TTC549 (cell line): ENCODE measurements around the gene LAMC1.
A peak's percentile ranks its signal among the peaks of the same experiment; 100 is the strongest.

Source experiments
- FAIRE-seq: peaks from 2 replicates; lab custom pipeline; 2012; peaks lifted over from hg19 to GRCh38; lab: Jason Lieb, UNC

LAMC1 gene

DNA sequence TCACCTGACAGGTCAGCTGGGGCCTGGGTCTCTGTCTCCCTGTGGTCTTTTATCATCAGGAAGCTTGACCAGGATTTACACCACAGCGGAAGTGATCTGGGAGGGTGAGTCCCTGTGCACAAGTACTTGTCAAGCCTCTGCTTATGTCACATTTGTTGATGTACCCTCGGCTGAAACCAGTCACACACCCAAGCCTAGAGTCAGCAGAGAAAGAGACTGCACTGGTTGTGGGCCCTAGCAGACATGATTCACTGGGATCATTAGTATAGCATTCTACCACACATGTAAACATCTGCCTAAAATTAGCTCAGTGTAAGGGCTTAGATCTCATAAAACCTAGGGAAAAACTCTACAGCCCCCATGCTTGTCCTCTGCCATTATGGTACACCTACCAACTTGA is 83.5 kb downstream of the LAMC1 start:
- no peak for FAIRE-seq

DNA sequence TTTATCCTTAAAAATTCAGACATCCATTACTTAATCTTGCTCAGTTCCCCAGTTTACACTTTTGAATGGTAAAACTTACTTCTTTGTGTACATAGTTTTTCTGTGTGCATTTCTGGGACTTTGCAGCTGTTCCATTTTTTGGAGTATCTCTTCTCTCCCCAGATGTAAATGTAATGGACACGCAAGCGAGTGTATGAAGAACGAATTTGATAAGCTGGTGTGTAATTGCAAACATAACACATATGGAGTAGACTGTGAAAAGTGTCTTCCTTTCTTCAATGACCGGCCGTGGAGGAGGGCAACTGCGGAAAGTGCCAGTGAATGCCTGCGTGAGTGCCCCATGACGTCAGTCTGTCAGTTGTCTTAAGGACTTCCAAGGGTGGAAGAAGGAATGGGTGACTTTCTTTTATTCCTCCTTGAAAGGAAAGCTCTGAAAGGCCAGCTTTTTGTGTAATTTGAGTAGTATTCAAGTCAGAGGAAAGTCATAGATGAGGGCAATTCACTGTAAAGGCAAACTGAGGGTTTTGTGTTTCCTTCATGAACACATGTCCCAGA is 87.2 kb downstream of the LAMC1 start:
- no peak for FAIRE-seq

GRCh38 chr1:183114441-183114840 is 91.2 kb downstream of the LAMC1 start:
- FAIRE-seq, result no peak

GRCh38 chr1:183116416-183116815 is 93.2 kb downstream of the LAMC1 start:
- FAIRE-seq, result no peak

DNA sequence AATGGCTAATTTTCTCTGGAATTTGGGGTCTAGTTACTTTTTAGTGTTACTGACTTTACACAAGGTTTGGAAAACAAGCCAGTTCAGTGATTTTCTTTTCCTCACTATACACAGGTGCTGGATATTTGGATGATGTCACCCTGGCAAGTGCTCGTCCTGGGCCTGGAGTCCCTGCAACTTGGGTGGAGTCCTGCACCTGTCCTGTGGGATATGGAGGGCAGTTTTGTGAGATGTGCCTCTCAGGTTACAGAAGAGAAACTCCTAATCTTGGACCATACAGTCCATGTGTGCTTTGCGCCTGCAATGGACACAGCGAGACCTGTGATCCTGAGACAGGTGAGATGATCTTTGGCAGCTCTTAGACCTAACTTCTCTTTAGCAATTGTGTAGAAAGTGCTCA is 98.4 kb downstream of the LAMC1 start:
- no peak for FAIRE-seq

- FAIRE-seq, result no peak
These were observed 101.0 kb downstream of the LAMC1 start for GRCh38 chr1:183124259-183124658.

DNA sequence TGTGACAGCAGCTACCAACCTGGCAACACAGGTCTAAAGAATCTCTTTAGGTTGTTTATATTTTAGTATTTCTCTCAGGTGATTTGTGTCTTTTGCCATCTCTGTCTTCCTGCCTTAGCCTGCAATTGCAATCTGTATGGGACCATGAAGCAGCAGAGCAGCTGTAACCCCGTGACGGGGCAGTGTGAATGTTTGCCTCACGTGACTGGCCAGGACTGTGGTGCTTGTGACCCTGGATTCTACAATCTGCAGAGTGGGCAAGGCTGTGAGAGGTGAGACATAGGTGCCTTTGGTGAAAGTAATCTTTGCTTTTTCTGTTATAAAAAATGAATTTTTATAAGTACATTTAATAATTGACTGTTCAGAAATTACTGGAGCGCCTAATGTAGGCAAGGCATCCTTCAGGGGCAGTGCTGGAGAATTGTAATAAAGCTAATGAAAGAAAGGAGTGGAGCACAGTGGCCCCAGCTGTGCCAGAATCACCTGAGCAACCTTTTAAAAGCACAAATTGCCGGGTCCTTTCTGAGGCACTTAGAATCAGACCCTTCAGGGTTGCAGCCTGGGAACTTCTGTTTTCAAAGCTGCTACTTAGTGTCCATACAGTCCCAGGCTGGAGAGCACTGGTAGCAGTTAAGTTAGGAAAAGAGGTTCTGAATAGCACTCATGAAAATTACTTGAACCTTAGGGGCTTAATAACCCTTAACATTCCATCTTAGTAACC is 102.2 kb downstream of the LAMC1 start:
- FAIRE-seq, result no peak

- FAIRE-seq, result no peak
These were observed 102.8 kb downstream of the LAMC1 start for GRCh38 chr1:183126000-183126366.

- FAIRE-seq, result no peak
These were observed 103.3 kb downstream of the LAMC1 start for GRCh38 chr1:183126528-183126927.

- FAIRE-seq, result no peak
These were observed 106.9 kb downstream of the LAMC1 start for GRCh38 chr1:183129921-183130690.

GRCh38 chr1:183131166-183131565 is 107.9 kb downstream of the LAMC1 start:
- no peak for FAIRE-seq

DNA sequence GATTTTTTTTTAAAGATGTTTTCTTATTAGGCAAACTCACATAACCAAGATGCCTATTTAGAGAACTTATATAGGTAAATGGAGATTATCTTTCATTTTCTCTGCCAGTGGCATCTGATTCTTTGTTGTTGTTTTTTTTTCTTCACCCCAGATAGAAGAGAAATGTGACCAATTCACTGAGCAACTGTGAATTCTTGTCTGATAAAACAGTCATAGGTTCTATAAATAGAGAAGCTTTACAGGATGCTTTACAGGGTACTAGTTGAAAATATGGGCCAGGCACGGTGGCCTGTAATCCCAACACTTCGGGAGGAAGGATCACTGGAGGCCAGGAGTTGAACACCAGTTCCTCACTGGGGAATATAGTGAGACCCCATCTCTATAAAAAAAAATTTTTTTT is 112.1 kb downstream of the LAMC1 start:
- FAIRE-seq, result no peak

GRCh38 chr1:183137782-183138181 is 114.6 kb downstream of the LAMC1 start:
- peak; percentile 38 for FAIRE-seq

DNA sequence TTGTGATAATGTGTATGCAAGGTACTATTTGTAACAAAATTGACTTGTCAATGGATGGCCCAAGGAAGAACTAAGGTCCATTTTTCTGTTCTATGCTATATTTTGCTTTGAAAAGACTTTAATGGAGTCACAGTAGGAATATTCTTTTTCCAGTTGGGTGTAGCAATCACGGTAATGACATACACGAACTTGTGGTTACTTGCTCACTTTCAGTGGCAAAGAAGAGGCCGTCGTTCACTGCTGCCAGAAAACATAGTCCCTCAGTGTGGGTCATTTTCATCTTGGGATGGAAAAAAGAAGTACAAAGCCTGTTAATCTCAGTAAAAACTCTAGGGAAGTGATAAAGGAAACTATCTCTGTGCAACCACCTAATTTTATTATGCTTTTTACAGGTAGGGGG is 115.1 kb downstream of the LAMC1 start:
- no peak for FAIRE-seq

DNA sequence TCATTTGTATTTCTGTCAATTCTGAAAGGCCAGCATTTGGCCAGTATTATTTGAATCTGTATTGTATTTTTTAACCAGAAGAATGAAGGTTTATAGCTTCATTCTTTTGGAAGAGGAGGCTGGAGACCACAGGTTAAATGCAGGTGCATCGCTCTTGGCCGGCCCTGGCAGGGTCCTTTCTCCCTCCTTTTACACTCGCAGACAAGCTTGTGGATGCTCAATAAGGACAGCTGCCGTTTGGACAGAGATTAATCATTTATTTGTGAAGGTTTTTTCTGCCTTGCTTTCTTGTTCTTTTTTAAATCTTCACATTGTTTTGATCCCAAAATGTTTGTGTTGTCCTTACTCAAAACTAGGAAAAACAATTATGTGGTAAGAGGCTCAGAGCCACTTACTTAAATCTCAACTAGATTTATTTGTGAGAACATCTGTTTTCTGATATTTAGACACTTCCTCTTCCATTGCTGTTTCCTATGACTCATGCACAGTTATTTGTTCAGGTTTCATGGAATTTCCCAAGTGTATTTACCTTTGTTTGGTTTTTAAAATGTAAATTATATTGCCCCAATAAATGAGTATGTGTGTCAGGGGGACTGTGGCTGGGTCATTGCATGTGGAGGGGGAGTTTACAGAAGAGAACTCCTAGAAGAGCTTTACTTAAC is 116.2 kb downstream of the LAMC1 start:
- FAIRE-seq, result no peak

- FAIRE-seq, result no peak
These were observed 117.4 kb downstream of the LAMC1 start for GRCh38 chr1:183140633-183141032.

DNA sequence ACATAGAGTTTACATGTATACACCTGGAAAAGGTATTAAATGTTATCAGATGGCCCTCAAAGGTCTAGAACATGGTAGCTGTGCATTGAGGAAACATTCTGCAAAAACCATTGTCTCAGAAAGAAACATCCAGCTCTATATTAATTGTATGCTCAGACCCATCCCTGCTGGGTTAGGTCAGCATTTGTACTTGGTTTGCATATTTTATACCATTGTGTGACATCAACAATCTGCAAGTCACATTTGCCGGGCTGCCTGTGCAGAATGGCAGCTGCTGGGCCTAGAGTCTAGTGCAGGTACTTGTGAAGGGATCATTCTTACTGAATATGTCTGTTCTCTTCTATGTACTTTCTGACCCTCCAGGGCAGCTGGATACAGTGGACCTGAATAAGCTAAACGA is 119.0 kb downstream of the LAMC1 start:
- no peak for FAIRE-seq

DNA sequence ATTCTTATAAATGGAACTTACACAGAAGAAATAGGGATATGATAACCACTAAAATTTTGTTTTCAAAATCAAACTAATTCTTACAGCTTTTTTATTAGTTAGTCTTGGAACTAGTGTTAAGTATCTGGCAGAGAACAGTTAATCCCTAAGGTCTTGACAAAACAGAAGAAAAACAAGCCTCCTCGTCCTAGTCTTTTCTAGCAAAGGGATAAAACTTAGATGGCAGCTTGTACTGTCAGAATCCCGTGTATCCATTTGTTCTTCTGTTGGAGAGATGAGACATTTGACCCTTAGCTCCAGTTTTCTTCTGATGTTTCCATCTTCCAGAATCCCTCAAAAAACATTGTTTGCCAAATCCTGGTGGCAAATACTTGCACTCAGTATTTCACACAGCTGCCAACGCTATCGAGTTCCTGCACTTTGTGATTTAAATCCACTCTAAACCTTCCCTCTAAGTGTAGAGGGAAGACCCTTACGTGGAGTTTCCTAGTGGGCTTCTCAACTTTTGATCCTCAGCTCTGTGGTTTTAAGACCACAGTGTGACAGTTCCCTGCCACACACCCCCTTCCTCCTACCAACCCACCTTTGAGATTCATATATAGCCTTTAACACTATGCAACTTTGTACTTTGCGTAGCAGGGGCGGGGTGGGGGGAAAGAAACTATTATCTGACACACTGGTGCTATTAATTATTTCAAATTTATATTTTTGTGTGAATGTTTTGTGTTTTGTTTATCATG is 120.5 kb downstream of the LAMC1 start:
- FAIRE-seq, result no peak

- FAIRE-seq, result no peak
These were observed 121.5 kb downstream of the LAMC1 start for GRCh38 chr1:183144752-183145151.

GRCh38 chr1:183147735-183148134 is 124.5 kb downstream of the LAMC1 start:
- no peak for FAIRE-seq

DNA sequence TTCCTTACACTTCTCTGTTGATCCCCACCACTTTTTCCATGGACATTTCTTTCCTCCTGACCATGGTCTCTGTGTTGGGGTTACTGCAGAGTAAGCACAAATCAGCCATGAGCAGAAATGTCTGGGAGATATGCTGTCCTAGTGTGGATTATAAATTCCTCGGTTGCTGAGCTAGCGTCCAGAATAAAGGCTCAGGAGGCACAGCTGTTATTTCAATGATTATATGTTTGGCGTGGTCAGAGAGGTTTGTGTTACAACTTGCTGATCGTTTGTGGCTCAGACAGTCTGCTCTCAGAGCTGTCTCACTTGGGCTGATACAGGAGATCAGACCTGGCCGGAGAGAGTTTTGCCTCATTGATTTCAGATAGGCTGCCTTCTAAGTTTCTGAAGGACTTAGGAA is 125.4 kb downstream of the LAMC1 start:
- FAIRE-seq, result no peak

DNA sequence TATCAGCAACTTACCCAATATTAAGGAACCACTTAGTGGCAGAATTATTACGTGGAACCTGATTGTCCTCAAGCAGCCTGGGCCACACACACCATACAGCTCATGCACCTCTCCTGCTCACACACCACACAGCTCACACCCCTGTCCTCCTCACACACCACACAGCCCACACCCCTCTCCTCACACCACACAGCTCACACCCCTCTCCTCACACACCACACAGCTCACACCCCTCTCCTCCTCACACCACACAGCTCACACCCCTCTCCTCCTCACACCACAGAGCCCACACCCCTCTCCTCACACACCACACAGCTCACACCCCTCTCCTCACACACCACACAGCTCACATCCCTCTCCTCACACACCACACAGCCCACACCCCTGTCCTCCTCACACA is 126.1 kb downstream of the LAMC1 start:
- FAIRE-seq, result no peak
